H9 (cell line): ENCODE results near the gene CIT. TPM values are rescaled to one million over a fixed set of nuclear protein-coding genes. Genes with fewer than 3 reads are reported as not detected.
A peak's percentile ranks its signal among the peaks of the same experiment; 100 is the strongest.

Experiments
- DNase-seq: peaks from one replicate; pipeline ENCODE4 v3.0.0-alpha.2; 2017
- H2AFZ ChIP-seq: one replicate; pipeline ENCODE4 v1.6.1; 2013; ENCODE audit warnings: mild to moderate bottlenecking, low read length, control low read depth, moderate library complexity
- H2AK5ac ChIP-seq: 2 replicates; pipeline ENCODE4 v1.6.1; 2013; ENCODE audit warnings: low read length, control low read depth, mixed read lengths; ENCODE audit not compliant: insufficient read length
- H2BK120ac ChIP-seq: one replicate; pipeline ENCODE4 v1.6.1; 2013; ENCODE audit warnings: low read depth, mild to moderate bottlenecking, low read length, control low read depth, inconsistent platforms; ENCODE audit not compliant: poor library complexity, severe bottlenecking
- H2BK12ac ChIP-seq: 2 replicates; pipeline ENCODE4 v1.6.1; 2013; ENCODE audit warnings: low read length, control low read depth, mixed read lengths, low read depth; ENCODE audit not compliant: insufficient read length
- H2BK15ac ChIP-seq: 2 replicates; pipeline ENCODE4 v1.6.1; 2013; ENCODE audit warnings: low read depth, low read length, control low read depth
- H2BK20ac ChIP-seq: one replicate; pipeline ENCODE4 v1.6.1; 2013; ENCODE audit warnings: low read depth, mild to moderate bottlenecking, low read length, control low read depth, inconsistent platforms; ENCODE audit not compliant: poor library complexity, severe bottlenecking
- H2BK5ac ChIP-seq: 2 replicates; pipeline ENCODE4 v1.6.1; 2013; ENCODE audit warnings: low read length, control low read depth, mixed read lengths; ENCODE audit not compliant: insufficient read length
- H3K14ac ChIP-seq: 2 replicates; pipeline ENCODE4 v1.6.1; 2013; ENCODE audit warnings: low read length, control low read depth; ENCODE audit not compliant: insufficient read depth
- H3K18ac ChIP-seq: 2 replicates; pipeline ENCODE4 v1.6.1; 2013; ENCODE audit warnings: low read depth, mild to moderate bottlenecking, mixed read lengths, low read length, control low read depth; ENCODE audit not compliant: insufficient read length
- H3K23ac ChIP-seq: 2 replicates; pipeline ENCODE4 v1.6.1; 2013; ENCODE audit warnings: low read length, control low read depth, mixed read lengths, low read depth; ENCODE audit not compliant: insufficient read length
- H3K23me2 ChIP-seq: 2 replicates; pipeline ENCODE4 v1.6.1; 2013; ENCODE audit warnings: low read depth, mild to moderate bottlenecking, mixed read lengths, low read length, control low read depth; ENCODE audit not compliant: insufficient read length, poor library complexity, severe bottlenecking
- H3K27ac ChIP-seq: 2 replicates; pipeline ENCODE4 v1.5.1; 2013; ENCODE audit warnings: low read length, control low read depth, mixed read lengths, low read depth; ENCODE audit not compliant: insufficient read length
- H3K27me3 ChIP-seq: 2 replicates; pipeline ENCODE4 v1.6.1; 2013; ENCODE audit warnings: low read length, control low read depth, inconsistent platforms; ENCODE audit not compliant: insufficient read depth
- H3K4ac ChIP-seq: 2 replicates; pipeline ENCODE4 v1.6.1; 2013; ENCODE audit warnings: low read depth, mild to moderate bottlenecking, control low read depth, inconsistent platforms, low read length, moderate library complexity
- H3K4me1 ChIP-seq: 2 replicates; pipeline ENCODE4 v1.6.1; 2013; ENCODE audit warnings: low read length, control low read depth, inconsistent platforms; ENCODE audit not compliant: insufficient read depth
- H3K4me2 ChIP-seq: 2 replicates; pipeline ENCODE4 v1.6.1; 2013; ENCODE audit warnings: low read length, control low read depth, mixed read lengths; ENCODE audit not compliant: insufficient read length, insufficient read depth
- H3K56ac ChIP-seq: 2 replicates; pipeline ENCODE4 v1.6.1; 2013; ENCODE audit warnings: low read depth, mild to moderate bottlenecking, mixed read lengths, low read length, control low read depth; ENCODE audit not compliant: insufficient read length
- H3K79me1 ChIP-seq: 2 replicates; pipeline ENCODE4 v1.6.1; 2013; ENCODE audit warnings: low read depth, mild to moderate bottlenecking, moderate library complexity, low read length, control low read depth, inconsistent platforms; ENCODE audit not compliant: insufficient read depth, poor library complexity, severe bottlenecking
- H3K79me2 ChIP-seq: 2 replicates; pipeline ENCODE4 v1.6.1; 2013; ENCODE audit warnings: low read length, control low read depth, inconsistent platforms; ENCODE audit not compliant: insufficient read depth
- H3K9ac ChIP-seq: 2 replicates; pipeline ENCODE4 v1.6.1; 2013; ENCODE audit warnings: low read length, control low read depth, mixed read lengths; ENCODE audit not compliant: insufficient read length; ENCODE audit errors: extremely low read depth
- H3K9me3 ChIP-seq: one replicate; pipeline ENCODE4 v1.6.1; 2013; ENCODE audit warnings: low read depth, low read length, inconsistent platforms; ENCODE audit not compliant: control insufficient read depth
- H3T11ph ChIP-seq: one replicate; pipeline ENCODE4 v1.6.1; 2013; ENCODE audit warnings: mild to moderate bottlenecking, low read length, control low read depth, inconsistent platforms
- H4K20me1 ChIP-seq: one replicate; pipeline ENCODE4 v1.6.1; 2013; ENCODE audit not compliant: control insufficient read depth, insufficient read length, insufficient read depth
- H4K5ac ChIP-seq: 2 replicates; pipeline ENCODE4 v1.6.1; 2013; ENCODE audit warnings: low read depth, mild to moderate bottlenecking, mixed read lengths, low read length, control low read depth; ENCODE audit not compliant: insufficient read length
- H4K8ac ChIP-seq: replicated peaks from 2 replicates; pipeline ENCODE4 v1.6.1; 2013; ENCODE audit warnings: low read length, control low read depth, mixed read lengths, low read depth; ENCODE audit not compliant: insufficient read length
- H4K91ac ChIP-seq: 2 replicates; pipeline ENCODE4 v1.6.1; 2013; ENCODE audit warnings: low read depth, mild to moderate bottlenecking, moderate library complexity, mixed read lengths, low read length, control low read depth; ENCODE audit not compliant: insufficient read length
- H3K27ac Mint-ChIP-seq, 3 experiments: 2 replicates in 2 of 3; 3 replicates in 1 of 3; pipeline ENCODE4 v1.8.0; 2020 to 2021; ENCODE audit warnings: mixed read lengths in 3 of 3, mild to moderate bottlenecking in 1 of 3, moderate library complexity in 1 of 3
- H3K27me3 Mint-ChIP-seq: 2 replicates; pipeline ENCODE4 v1.8.0; 2021; ENCODE audit warnings: low read depth, mild to moderate bottlenecking, moderate library complexity, mixed read lengths
- H3K36me3 Mint-ChIP-seq, 3 experiments: 2 replicates in 2 of 3; 3 replicates in 1 of 3; pipeline ENCODE4 v1.8.0; 2020 to 2021; ENCODE audit warnings: low read depth in 3 of 3, mixed read lengths in 3 of 3; ENCODE audit not compliant: insufficient read depth in 1 of 3
- H3K4me1 Mint-ChIP-seq, 2 experiments: 2 replicates each; pipeline ENCODE4 v1.8.0; 2020; ENCODE audit warnings: mixed read lengths in 2 of 2
- H3K4me3 Mint-ChIP-seq, 2 experiments: 2 replicates in 1 of 2; 3 replicates in 1 of 2; pipeline ENCODE4 v1.8.0; 2020 to 2021; ENCODE audit warnings: mild to moderate bottlenecking in 2 of 2, mixed read lengths in 2 of 2, moderate library complexity in 1 of 2
- H3K9me3 Mint-ChIP-seq, 2 experiments: 2 replicates in 1 of 2; 3 replicates in 1 of 2; pipeline ENCODE4 v1.8.0; 2020; ENCODE audit warnings: mild to moderate bottlenecking in 2 of 2, mixed read lengths in 2 of 2, moderate library complexity in 1 of 2
- whole genome bisulfite sequencing: extraction: QIAGEN DNeasy Blood & Tissue Kit; methylation state at CpG from one replicate; pipeline ENCODE4 v1.1.7; 2013; ENCODE audit warnings: missing lambda C conversion rate, low lambda C conversion rate, mixed read lengths; ENCODE audit not compliant: insufficient read length; ENCODE audit errors: extremely low coverage; 5-methylcytosine and 5-hydroxymethylcytosine counted together
- total RNA-seq: library from RNA; stranded (reverse); gene quantifications from 2 replicates; pipeline ENCODE4 v1.2.1, GENCODE V29; 2021
- TF ChIP-seq, protein P1 (sequence below): fragments of 200-600 bp; sonication (generic); conservative IDR thresholded peaks from 3 replicates; pipeline ENCODE4 v1.8.0; 2021; ENCODE audit warnings: antibody characterized with exemption, mild to moderate bottlenecking

The CIT gene
- total RNA-seq, 1 experiment from 2014 or later = 55.3 TPM

- no peaks in the 10 kb centered on the region for H3K4me1 ChIP-seq
- H3K4me3 Mint-ChIP-seq = no peak overlapping the region
- no peak overlapping the region for H3K9ac ChIP-seq
- no peak overlapping the region for H3K27ac ChIP-seq
- H3K14ac ChIP-seq = no peak overlapping the region
- no peak overlapping the region for H3K4me2 ChIP-seq
- no peaks in the 10 kb centered on the region for H3K9me3 ChIP-seq
- H3K18ac ChIP-seq = no peak overlapping the region
- no peaks in the 10 kb centered on the region for H3K79me1 ChIP-seq
- TF ChIP-seq, protein P1, sequence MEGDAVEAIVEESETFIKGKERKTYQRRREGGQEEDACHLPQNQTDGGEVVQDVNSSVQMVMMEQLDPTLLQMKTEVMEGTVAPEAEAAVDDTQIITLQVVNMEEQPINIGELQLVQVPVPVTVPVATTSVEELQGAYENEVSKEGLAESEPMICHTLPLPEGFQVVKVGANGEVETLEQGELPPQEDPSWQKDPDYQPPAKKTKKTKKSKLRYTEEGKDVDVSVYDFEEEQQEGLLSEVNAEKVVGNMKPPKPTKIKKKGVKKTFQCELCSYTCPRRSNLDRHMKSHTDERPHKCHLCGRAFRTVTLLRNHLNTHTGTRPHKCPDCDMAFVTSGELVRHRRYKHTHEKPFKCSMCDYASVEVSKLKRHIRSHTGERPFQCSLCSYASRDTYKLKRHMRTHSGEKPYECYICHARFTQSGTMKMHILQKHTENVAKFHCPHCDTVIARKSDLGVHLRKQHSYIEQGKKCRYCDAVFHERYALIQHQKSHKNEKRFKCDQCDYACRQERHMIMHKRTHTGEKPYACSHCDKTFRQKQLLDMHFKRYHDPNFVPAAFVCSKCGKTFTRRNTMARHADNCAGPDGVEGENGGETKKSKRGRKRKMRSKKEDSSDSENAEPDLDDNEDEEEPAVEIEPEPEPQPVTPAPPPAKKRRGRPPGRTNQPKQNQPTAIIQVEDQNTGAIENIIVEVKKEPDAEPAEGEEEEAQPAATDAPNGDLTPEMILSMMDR = no peak
- no peaks in the 10 kb centered on the region for H3K27me3 ChIP-seq
- H4K5ac ChIP-seq = no peak overlapping the region
- H3K4ac ChIP-seq = no peak overlapping the region
- H2AK5ac ChIP-seq = no peak overlapping the region
- H3K36me3 Mint-ChIP-seq = peaks cover 45 to 82% (median 80%) of the 10 kb centered on the region in 3 experiments; a peak in 6 of 7 replicates
- H4K20me1 ChIP-seq = no peaks in the 10 kb centered on the region
- no peak overlapping the region for H3K23ac ChIP-seq
- H2BK120ac ChIP-seq = no peak overlapping the region
- H3K27ac Mint-ChIP-seq = peak overlapping the region in 1 of 3 experiments; percentile 11; a peak in 1 of 7 replicates
- H2BK20ac ChIP-seq = no peak overlapping the region
- no peak for DNase-seq
- H4K91ac ChIP-seq = no peak overlapping the region
- no peaks in the 10 kb centered on the region for H3K23me2 ChIP-seq
- H3K4me1 Mint-ChIP-seq = peaks cover 3 to 13% of the 10 kb centered on the region in 2 experiments
- no peak overlapping the region for H3T11ph ChIP-seq
- no peak overlapping the region for H2BK12ac ChIP-seq
- no peak overlapping the region for H2AFZ ChIP-seq
- H2BK5ac ChIP-seq = no peak overlapping the region
- H3K56ac ChIP-seq = no peak overlapping the region
- H2BK15ac ChIP-seq = no peak overlapping the region
- WGBS = no CpG with 5 or more reads among the region's 7 CpGs
- no peaks in the 10 kb centered on the region for H3K79me2 ChIP-seq
- H3K27me3 Mint-ChIP-seq = no peaks in the 10 kb centered on the region
- no peaks in the 10 kb centered on the region for H3K9me3 Mint-ChIP-seq
- H4K8ac ChIP-seq = no peak overlapping the region
Observed at GRCh38 chr12:119705182-119705581, 171.9 kb downstream of the CIT start.
